ENCODE results near the gene CNN2.

- TF ChIP-seq CTCF (IDR thresholded peaks at IDR 0.05; ENCODE audit: borderline replicate concordance, extremely low read depth, low read length, poor library complexity, severe bottlenecking) (no peak), EZH2 (IDR thresholded peaks at IDR 0.05; ENCODE audit: borderline replicate concordance, low read depth, low read length, severe bottlenecking) (no peak)
These were observed 23.4 kb downstream of the CNN2 start for GRCh38 chr19:1049800-1050199.

Data from DND-41 (cell line).